ENCODE measurements around the gene FANCD2.
"Not testable (repeated sequence)": the region's sequence is repeated elsewhere in the genome, so short reads cannot be mapped to it uniquely, and the experiment has no call there.

Gene FANCD2

GRCh38 chr3:10119376-10119775 is 93.1 kb downstream of the FANCD2 start:
- TF ChIP-seq, protein P1, sequence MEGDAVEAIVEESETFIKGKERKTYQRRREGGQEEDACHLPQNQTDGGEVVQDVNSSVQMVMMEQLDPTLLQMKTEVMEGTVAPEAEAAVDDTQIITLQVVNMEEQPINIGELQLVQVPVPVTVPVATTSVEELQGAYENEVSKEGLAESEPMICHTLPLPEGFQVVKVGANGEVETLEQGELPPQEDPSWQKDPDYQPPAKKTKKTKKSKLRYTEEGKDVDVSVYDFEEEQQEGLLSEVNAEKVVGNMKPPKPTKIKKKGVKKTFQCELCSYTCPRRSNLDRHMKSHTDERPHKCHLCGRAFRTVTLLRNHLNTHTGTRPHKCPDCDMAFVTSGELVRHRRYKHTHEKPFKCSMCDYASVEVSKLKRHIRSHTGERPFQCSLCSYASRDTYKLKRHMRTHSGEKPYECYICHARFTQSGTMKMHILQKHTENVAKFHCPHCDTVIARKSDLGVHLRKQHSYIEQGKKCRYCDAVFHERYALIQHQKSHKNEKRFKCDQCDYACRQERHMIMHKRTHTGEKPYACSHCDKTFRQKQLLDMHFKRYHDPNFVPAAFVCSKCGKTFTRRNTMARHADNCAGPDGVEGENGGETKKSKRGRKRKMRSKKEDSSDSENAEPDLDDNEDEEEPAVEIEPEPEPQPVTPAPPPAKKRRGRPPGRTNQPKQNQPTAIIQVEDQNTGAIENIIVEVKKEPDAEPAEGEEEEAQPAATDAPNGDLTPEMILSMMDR (conservative IDR thresholded peaks at IDR 0.05; ENCODE audit: low read depth): no peak
- ChIA-PET CTCF (interaction anchor here (0.6 kb wide), 1 partner anchor 119 kb away, joined by 3 read pairs; no protein-coding TSS in a partner anchor), POLR2A (ENCODE audit: low non-redundant PET) (no interaction called here)
- no peak overlapping the region for H3K27ac ChIP-seq
- no peak for DNase-seq (ENCODE audit: low spot score)

GRCh38 chr3:10121064-10121463 is 94.8 kb downstream of the FANCD2 start:
- TF ChIP-seq, protein P1 (conservative IDR thresholded peaks at IDR 0.05; ENCODE audit: low read depth): no peak
- POLR2A ChIA-PET (ENCODE audit: low non-redundant PET): no interaction called here
- CTCF ChIA-PET: no interaction called here
- no peak overlapping the region for H3K27ac ChIP-seq
- DNase-seq (ENCODE audit: low spot score): no peak

DNA sequence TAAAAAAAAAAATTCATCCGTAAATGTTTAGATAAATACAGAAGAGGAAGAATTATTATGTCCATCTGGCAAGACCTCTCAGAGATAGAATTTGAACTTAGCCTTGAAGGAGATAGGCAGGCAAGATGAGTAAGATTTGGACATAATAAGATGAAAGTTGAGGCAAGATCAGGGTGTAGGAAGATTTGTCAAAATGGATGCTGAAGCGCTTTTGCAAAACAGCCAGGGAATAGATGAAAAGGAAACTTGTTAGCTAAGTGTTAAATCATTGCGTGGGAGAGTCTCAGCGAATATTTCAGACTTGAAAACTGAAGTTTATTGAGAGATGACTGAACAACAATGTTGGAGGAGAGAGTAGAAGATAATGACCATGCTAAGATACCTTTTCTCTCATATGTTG is 96.5 kb downstream of the FANCD2 start:
- ChIA-PET CTCF (interaction anchor here (0.9 kb wide), 1 partner anchor 42 kb away, joined by 4 read pairs; the partner anchor contains the start of gene IRAK2), POLR2A (ENCODE audit: low non-redundant PET) (no interaction called here)
- no peak overlapping the region for H3K27ac ChIP-seq
- TF ChIP-seq, protein P1 (conservative IDR thresholded peaks at IDR 0.05; ENCODE audit: low read depth): no peak
- no peak for DNase-seq (ENCODE audit: low spot score)

GRCh38 chr3:10135872-10136271 is 109.6 kb downstream of the FANCD2 start:
- H3K27ac ChIP-seq; POLR2A ChIA-PET (ENCODE audit: low non-redundant PET); CTCF ChIA-PET; DNase-seq (ENCODE audit: low spot score): not testable (repeated sequence)

DNA sequence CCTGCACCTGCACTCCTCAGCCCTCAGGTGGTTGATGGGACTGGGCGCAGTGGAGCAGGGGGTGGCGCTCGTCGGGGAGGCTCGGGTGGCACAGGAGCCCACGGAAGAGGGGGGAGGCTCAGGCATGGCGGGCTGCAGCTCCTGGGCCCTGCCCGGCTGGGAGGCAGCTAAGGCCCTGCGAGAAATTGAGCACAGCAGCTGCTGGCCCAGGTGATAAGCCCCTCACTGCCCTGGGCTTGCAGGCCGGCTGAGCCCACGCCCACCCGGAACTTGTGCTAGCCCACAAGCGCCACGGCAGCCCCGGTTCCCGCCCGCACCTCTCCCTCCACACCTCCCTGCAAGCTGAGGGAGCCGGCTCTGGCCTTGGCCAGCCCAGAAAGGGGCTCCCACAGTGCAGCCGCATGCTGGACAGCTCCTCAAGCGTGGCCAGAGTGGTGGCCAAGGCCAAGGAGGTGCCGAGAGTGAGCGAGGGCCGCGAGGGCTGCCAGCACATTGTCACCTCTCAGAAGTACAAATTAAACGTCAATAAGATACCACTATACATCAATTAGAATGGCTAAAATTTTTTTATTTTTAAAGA is 110.3 kb downstream of the FANCD2 start:
- TF ChIP-seq, protein P1 (conservative IDR thresholded peaks at IDR 0.05; ENCODE audit: low read depth): no peak
- CTCF ChIA-PET: no interaction called here
- no peak for DNase-seq (ENCODE audit: low spot score)
- no peak overlapping the region for H3K27ac ChIP-seq
- POLR2A ChIA-PET (ENCODE audit: low non-redundant PET): no interaction called here

- H3K27ac ChIP-seq: no peak overlapping the region
- DNase-seq (ENCODE audit: low spot score): no peak
- ChIA-PET CTCF (no interaction called here), POLR2A (ENCODE audit: low non-redundant PET) (no interaction called here)
- TF ChIP-seq, protein P1 (conservative IDR thresholded peaks at IDR 0.05; ENCODE audit: low read depth): no peak
Measured at GRCh38 chr3:10137178-10137577, 110.9 kb downstream of the FANCD2 start.

DNA sequence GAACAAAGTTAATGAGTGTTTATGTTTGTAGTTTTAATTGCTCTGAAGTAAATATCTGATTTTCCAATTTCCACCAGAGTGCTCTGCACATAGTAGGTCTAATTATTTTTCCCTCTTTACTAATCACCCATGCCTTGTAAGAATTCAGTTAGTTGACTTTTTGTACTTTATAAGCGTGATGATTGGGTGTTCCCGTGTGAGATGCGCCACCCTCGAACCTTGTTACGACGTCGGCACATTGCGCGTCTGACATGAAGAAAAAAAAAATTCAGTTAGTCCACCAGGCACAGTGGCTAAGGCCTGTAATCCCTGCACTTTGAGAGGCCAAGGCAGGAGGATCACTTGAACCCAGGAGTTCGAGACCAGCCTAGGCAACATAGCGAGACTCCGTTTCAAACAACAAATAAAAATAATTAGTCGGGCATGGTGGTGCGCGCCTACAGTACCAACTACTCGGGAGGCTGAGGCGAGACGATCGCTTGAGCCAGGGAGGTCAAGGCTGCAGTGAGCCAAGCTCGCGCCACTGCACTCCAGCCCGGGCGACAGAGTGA is 114.8 kb downstream of the FANCD2 start:
- ChIA-PET CTCF (no interaction called here), POLR2A (ENCODE audit: low non-redundant PET) (no interaction called here)
- no peak for DNase-seq (ENCODE audit: low spot score)
- TF ChIP-seq, protein P1 (conservative IDR thresholded peaks at IDR 0.05; ENCODE audit: low read depth): no peak
- H3K27ac ChIP-seq: peak overlapping the region; percentile 85
